C4-2B (cell line): ENCODE results near the gene AHNAK.

ENCODE experiments used
- H3K27ac ChIP-seq: fragments of 450-650 bp; 2 replicates; pipeline ENCODE4 v1.5.1; 2017
- ZFX ChIP-seq: fragments of 450-650 bp; IDR thresholded peaks from 2 replicates; pipeline ENCODE4 v1.6.1; 2017
- TF ChIP-seq, protein P1 (sequence below): fragments of 450-650 bp; conservative IDR thresholded peaks from 2 replicates; pipeline ENCODE4 v1.5.1; 2017; ENCODE audit warnings: mild to moderate bottlenecking

AHNAK gene

DNA sequence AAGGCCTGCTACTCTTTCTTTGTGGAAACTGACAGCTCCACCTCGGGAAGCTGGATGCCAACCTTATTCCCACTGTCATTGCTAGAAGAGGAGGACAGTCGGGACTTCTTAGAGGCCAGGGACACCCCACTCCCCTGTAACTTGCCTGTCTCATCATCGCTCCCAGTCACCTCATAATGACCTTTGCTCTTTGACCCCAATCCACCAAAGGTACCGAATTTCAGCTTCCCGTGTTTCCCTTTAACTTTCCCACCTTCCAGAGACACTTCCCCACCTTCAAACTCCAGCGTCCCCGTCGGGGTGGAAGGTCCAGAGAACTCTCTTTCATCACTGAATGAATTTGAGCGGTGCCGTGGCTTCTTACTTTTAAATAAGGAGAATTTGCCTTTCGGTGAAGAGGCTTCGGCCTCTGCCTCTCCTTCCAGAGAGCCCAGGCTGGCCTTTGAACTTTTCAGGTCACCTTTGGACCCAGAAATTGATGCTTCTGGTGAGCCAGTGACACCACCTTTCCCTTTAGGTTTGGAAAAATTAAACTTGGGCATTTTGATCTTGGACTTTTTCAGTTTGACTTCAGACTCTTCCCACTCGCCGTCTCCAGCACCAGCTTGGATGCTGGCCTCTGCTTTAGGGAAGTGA is 29.8 kb downstream of the AHNAK start:
- TF ChIP-seq, protein P1, sequence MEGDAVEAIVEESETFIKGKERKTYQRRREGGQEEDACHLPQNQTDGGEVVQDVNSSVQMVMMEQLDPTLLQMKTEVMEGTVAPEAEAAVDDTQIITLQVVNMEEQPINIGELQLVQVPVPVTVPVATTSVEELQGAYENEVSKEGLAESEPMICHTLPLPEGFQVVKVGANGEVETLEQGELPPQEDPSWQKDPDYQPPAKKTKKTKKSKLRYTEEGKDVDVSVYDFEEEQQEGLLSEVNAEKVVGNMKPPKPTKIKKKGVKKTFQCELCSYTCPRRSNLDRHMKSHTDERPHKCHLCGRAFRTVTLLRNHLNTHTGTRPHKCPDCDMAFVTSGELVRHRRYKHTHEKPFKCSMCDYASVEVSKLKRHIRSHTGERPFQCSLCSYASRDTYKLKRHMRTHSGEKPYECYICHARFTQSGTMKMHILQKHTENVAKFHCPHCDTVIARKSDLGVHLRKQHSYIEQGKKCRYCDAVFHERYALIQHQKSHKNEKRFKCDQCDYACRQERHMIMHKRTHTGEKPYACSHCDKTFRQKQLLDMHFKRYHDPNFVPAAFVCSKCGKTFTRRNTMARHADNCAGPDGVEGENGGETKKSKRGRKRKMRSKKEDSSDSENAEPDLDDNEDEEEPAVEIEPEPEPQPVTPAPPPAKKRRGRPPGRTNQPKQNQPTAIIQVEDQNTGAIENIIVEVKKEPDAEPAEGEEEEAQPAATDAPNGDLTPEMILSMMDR, result no peak
- no peak for TF ChIP-seq ZFX
- H3K27ac ChIP-seq, result no peak overlapping the region

DNA sequence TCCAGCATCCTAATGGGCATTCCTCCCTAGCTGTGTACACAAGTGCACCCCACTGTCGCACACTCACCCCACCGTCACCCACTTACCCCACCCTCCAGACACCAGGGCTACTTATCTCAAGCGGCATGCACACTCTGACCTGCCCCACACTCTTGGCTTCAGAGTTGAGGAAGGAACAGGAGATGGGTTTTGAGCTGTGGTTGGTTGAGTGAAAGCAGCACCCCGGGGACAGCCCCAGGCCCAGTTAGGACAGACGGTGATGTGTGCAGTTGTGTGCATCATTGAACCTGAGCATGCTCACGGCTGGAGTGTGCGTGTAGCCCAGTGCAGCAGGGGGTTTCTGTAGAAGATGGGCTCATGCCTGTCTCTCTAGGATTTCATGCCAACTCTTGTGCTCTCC is 32.5 kb downstream of the AHNAK start:
- no peak for TF ChIP-seq ZFX
- TF ChIP-seq, protein P1, result no peak
- H3K27ac ChIP-seq, result no peak overlapping the region

DNA sequence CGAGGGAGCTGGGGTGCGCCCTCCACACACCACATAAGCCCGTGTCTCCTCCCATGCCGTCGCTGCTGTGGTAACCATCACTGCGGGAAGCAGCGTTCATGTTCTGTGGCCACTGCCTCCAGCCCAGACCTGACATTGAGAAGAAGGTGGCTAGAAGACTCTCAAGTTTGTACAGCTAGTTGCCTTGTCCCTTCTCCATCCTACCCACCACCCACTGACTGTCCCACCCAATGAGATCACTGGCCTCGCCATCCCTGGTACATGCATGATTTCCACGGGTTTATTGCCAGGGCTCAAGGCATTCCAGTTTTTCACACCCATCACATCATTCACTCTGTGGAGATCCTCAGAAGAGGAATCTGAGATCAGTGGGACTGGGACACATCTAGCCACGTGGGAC is 33.0 kb downstream of the AHNAK start:
- H3K27ac ChIP-seq, result no peak overlapping the region
- TF ChIP-seq, protein P1, result no peak
- TF ChIP-seq ZFX, result no peak

DNA sequence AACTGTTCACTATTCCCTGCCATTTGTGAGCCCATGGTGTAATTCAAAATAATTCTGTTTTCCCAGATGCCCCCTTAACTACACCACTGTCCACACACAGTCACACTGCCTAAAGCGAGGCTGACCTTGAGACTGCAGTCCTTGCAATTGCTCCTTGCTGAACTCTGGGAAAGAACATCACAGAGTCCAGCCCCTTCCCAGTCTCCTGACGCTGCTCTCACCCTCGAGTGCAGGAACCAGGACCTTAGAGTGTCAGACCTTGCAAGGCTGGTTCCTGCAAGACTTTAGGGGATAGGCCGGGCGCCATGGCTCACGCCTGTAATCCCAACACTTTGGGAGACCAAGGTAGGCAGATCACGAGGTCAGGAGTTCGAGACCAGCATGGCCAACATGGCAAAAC is 33.6 kb downstream of the AHNAK start:
- TF ChIP-seq, protein P1, result no peak
- TF ChIP-seq ZFX, result no peak
- no peak overlapping the region for H3K27ac ChIP-seq

DNA sequence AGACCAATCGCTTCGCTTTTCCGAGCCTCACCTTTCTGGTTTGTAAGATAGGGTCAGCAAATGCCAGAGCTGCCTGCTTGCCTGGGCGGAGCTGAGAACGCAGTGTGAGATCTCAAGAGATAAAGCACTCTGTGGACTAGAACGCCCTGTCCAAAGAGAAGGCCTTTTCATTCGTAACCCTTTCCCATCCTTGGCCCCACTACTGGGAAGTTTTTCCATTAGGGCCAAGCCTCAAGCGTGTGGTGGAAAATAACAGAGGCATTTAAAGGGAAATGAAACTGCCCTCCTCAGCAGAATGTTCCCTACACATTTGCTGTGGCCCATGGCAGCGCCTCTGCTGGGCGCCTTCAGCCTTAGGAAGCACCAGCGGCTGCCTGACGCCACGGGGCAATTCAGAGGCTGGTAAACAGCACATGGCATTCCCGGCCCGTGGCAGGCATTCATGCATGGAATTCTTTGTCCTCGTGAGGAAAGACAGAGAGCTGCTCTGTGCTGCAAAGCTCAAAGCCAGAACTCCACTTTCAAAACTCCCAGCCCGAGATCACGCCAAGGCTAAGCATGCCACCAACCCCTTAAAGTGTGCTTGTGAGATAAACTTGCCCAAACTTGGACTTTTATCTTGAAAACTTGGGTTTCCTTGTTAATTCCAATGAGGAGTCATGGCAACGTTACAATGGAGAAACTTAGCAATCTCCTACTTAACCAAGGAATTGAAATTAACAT is 38.1 kb downstream of the AHNAK start:
- TF ChIP-seq, protein P1, result no peak; the same call in 1 of the 2 replicates
- no peak for TF ChIP-seq ZFX
- peak overlapping the region; percentile 91 for H3K27ac ChIP-seq

DNA sequence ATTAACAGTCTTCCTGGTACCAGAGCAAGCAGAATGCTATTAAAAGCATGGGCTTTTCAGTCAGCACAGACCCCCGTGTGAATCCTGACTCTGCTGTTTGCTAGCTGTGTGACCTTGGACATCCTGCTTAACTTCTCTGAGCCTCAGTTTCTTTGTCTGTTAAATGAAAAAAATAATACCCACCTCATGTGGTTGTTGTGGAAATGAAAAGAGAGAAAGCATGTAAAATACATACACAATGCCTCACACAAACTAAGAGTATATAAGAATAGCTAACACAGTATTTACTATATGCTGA is 39.5 kb downstream of the AHNAK start:
- TF ChIP-seq, protein P1, result no peak
- no peak for TF ChIP-seq ZFX
- H3K27ac ChIP-seq, result peak overlapping the region; percentile 91

DNA sequence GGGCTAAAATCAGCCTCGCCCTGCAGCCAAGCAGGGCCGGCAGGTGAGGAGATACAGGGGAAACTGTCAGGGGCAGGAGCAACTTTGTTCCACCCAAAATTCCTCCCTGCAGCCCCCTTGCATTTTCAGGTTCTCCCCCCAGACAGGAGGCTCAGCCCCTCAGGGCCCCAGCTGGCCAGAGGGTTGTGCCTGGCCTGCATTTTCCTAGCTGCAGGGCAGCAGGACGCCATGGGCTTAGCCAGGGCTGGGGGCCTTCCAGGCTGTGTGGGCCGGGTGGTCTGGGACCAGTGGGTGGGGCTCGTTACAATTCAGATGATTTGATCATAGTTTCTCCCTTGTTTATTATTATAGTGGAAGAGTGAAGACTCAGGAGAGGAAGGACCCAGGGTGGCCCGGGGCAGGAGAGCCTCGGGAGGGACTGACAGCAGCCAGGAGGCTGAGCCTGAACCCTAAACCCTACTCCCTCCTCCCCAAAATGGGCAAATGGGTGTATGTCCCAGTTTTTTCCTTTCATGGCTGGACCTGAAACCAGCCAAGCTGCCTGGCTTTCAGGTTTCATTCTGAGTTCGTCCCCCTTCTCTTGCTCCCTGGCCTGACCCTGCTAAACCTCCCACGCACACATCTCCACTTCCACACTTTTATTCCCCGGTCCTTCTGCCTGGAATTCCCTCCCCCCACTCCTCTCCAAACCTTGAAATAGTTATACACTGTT is 40.0 kb downstream of the AHNAK start:
- peak overlapping the region; percentile 91 for H3K27ac ChIP-seq
- TF ChIP-seq, protein P1, result no peak
- no peak for TF ChIP-seq ZFX
